NCI-H510A treated with DMSO at 0.1 percent for 48 hours (cell line): ENCODE data around the gene TSPAN18.

Experiments
- DNase-seq: peaks from one replicate; lab custom pipeline; 2025; lab: John Stamatoyannopoulos, UW

The TSPAN18 gene

GRCh38 chr11:44737245-44738085 lies 10.7 kb downstream of the TSPAN18 start:
- no peak for DNase-seq

DNA sequence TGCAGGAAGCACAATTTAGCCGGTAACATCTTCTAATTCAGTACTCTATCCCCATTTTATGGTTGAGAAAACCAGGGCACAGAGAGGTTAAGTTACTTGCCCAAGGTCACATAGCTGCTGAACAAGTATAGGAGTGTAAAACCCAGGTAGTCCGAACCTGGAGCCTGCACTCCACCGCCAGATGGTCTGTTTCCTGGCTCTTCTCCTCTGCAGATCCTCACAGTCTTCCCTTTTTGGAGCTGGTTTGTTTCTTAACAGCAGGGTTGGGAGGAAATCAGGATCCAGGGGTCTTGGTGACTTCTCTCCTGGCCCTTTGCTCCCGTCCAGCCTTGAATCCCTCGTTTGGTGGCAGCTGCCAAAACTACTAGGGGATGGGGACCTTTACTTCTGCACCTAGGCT lies 12.0 kb downstream of the TSPAN18 start:
- no peak for DNase-seq

- DNase-seq, result no peak
These were observed 14.2 kb downstream of the TSPAN18 start for GRCh38 chr11:44740967-44741366.

- no peak for DNase-seq
These were observed 15.2 kb downstream of the TSPAN18 start for GRCh38 chr11:44741976-44742375.

GRCh38 chr11:44742508-44743246 lies 15.9 kb downstream of the TSPAN18 start:
- no peak for DNase-seq

GRCh38 chr11:44743326-44743725 lies 16.6 kb downstream of the TSPAN18 start:
- DNase-seq, result no peak

DNA sequence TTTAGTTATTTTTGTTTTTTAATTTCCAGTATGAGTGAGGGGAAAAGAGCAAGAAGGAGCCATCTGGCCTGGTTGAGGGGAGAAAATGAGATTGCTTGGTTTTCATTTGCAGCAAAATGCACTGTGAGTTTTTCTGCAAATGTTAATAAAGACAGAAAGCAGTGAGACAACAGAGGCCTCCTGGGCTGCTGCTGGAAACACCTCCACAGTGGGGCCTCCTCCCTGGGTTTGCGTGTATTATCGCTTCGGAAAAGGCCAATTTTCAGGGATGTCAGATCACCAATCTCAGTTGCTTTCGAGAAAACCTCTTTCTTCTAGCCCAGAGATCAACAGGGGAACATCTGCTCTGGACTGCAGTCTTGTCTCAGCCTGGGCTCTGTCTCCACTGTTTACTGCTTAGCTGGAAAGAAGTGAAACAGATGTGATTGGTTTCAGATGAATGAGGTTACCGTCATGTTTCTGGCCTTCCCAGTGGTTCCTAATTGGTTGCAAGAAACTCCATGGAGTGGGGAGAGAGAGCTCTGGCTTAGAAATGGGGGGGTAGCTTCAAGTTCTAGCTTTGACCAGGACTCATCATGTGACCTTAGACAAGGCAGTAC lies 17.3 kb downstream of the TSPAN18 start:
- DNase-seq, result no peak

GRCh38 chr11:44746894-44747293 lies 20.1 kb downstream of the TSPAN18 start:
- no peak for DNase-seq

DNA sequence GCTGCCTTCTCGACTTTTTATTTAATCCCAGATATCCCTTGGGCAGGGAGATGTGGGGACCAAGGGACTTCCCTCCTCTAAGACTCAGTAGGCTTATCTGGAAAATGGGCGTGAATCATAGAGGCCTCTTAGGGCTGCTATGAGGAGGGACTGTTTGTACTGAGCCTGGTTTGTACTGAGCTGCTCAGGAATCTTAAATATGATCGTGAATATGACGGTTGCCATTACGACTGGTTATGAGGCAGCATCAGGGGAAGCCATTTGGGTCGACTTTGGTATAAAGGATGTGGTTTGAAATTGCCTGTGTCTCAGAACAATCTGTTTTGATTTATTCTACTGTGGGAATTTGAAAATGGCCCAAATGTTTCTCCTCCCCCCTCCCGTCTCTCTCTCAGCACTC lies 20.6 kb downstream of the TSPAN18 start:
- DNase-seq, result no peak

- no peak for DNase-seq
These were observed 21.1 kb downstream of the TSPAN18 start for GRCh38 chr11:44747836-44748235.

- no peak for DNase-seq
These were observed 21.8 kb downstream of the TSPAN18 start for GRCh38 chr11:44748606-44749005.

- no peak for DNase-seq
These were observed 22.4 kb downstream of the TSPAN18 start for GRCh38 chr11:44749189-44749588.

GRCh38 chr11:44750551-44751465 lies 24.0 kb downstream of the TSPAN18 start:
- no peak for DNase-seq

GRCh38 chr11:44752300-44752699 lies 25.5 kb downstream of the TSPAN18 start:
- DNase-seq, result no peak

DNA sequence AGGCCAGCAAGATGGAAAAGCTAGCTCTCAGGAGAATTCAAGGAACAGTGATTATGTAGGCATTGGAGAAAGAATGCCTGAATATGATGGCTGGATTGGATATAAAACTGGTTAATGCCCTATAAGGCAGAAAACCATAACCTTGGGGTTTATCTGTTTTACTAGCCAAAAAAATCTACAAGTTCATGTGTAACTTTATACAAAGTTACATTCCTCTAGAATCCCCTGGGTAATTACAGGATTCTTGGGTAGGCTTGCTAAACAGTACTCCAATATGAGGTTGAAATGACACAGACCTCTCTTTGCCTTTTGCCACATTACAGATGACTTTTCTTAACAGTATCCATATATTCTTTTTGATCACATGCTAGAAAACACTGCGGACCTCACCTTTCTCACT lies 26.0 kb downstream of the TSPAN18 start:
- DNase-seq, result no peak

DNA sequence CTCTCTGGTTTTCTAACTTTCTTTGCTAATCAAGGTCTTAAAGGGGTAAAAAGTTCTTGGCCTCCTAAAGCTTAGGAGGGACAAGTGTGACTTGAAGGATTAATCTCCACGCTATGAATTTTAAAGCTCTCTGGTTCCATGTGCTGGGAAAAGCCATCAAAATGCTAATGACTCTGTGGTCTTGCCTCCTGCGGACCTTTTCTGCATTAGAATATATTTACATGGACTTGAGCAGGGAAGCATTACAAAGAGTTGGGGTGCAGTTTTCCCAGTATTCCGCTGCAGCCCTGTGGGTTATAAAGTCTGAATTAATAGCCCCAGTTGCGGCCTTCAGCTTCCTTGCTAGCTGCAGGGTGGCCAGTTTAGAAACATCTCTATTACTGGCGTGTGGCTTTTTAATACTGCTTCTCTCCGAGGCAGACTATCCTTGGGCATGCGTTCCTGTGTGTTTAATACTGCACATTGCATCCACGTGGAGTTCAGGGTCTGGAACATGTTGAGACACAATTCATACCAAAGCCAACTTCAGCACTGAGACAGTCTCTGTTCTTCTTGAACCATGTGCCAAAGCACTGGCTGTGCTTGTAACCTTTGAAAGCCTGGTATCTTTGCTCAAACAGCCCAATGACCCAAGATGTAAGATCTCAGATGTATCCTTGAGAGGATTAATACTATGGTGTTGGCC lies 27.3 kb downstream of the TSPAN18 start:
- DNase-seq, result no peak

DNA sequence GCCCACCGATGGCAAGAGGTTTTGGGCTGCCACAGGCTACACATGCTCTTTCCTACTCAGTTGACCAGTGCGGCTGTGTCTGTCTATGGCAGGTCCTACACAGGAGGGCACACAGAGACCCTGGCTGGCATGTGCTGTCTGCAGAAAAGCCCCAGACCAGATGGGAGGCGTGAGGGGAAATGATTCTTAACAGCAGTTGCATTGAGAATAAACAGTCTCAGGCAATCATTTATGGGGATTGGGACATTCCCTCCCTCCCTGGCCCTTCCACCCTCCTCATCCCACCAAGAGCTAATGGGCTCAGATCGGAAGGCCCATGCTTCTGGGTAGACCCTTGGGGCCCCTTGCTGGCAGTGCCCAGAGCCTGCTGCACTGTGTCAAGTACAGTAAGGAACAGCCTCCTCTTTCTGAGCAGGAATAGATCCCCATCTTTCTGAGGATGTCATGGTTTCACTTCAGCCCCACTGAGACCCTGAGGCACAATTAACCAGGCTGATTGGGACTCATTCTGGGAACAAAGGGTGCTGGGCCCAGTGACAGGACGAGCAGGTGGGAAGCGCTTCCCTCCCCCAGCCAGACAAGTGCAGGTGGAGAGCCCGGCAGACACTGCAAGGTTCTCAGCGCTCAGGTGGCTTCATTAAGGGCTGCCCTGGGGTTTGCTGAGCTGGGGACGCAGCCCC lies 28.3 kb downstream of the TSPAN18 start:
- no peak for DNase-seq

DNA sequence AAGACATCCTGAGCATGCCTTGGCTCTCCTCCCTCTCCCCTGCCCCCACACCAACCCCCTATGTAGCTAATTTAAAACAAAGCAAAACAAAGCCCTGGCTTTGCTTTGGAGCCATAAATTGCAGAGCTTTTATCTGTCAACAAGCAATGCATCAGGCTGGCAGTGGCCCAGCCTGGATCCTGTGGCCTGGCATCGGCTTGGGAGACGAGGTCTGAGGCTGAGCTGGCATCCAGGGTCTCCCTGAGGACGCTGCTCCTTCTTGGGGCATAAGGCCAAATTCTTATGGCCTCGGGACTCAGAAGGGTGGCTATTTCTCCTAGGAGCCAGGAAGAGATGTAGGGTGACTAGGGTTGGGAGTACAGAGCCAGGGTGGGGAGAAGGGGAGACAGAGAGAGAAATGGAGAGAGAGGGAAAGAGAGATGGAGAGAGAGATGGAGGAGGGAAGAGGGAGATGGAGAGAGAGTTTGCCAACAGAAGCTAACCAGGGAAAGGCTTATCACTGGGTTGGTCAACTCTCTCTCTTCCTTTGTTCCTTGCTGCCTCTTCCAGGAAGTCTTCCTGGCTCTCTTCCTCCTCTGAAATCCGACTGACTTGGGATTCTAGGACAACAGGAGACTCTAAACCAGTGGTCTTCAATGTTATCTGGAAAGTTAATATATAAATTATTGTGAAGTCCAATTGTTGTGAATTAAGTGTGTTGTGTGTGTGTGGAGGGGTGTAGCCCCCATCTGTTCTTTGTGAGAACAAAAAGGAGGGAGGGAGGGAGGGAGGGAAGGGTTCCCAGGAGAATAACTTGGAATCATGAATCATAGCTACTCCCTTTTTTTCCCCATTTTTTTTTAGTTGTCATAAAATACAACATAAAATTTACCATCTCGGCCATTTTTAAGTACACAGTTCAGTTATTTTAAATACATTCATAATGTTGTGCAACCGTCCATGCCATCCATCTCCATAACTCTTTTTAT lies 29.1 kb downstream of the TSPAN18 start:
- DNase-seq, result no peak

DNA sequence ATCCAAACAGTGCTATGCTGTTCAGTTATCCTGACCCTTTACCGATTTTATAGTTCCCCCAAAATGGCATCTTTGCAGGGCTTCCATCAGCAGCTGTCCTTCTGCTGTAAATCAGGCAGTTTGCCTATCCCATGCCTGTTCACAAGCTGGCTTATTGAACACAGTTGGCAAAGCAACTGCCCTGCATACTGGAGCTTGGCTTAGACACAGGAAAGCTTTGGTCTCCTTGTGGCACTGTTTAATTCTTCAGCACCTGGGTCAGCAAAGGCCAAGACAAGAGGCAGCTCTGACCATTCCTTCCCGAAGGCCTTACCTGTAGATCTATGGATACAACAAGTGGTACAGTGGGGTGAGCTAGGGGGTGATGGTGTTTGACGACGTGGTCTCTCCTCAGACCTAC lies 32.2 kb downstream of the TSPAN18 start:
- DNase-seq, result no peak
